M059J (cell line): ENCODE measurements around the gene AOPEP. TPM values are rescaled to one million over a fixed set of nuclear protein-coding genes. Genes with fewer than 3 reads are reported as not detected.

Experiments used
- DNase-seq: peaks from one replicate; pipeline ENCODE4 v3.0.0-alpha.2; 2012; ENCODE audit warnings: low read depth
- total RNA-seq: library from RNA; depleted of rRNA; stranded (reverse); fragments of >200 nt; shearing (Covaris generic); gene quantifications from 2 replicates; pipeline ENCODE4 v1.2.3, GENCODE V29; 2014; rRNA removed

Gene AOPEP
- total RNA-seq, 1 experiment from 2014 or later: 120 TPM

DNA sequence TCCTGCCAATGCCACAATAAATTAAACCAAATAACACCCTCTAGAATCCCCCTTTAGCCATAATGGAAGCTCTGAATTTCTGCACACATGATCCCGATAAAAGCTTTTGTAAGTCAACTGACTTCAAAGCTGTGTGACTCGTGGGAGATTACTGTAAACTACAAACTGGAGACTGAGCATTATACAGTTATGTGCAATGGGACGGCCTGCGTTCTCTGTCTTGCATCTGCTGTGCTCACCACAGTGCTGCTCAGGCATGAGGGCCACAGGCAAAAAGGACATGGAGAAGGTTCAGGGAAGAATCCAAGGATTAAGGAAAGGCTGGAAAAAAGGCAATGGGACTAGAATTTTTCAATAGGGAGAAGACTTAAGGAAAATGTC lies 406.8 kb downstream of the AOPEP start:
- no peak for DNase-seq

GRCh38 chr9:95134457-95134881 lies 408.0 kb downstream of the AOPEP start:
- DNase-seq: no peak

DNA sequence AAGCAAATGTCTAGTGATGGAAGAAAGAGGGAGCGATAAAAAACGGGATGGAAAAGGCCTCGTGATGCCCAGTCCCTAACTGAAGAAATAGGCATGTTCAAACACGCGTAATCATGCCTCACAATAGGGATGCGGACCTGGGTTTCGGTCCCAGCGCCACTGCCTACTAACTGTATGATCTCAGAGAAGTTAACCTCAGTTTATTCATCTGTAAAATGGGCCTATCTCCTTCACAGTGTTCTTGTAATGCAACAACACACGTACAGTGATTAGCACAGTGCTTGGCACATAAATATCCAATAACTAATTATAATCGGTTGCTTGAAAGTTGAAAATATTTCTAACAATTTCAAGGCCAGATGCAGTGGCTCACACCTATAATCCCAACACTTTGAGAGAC lies 409.3 kb downstream of the AOPEP start:
- no peak for DNase-seq

Other genes starting within 250 kb of the AOPEP start
- 0.02 and 1.2 TPM in 2 replicates for gene PCAT7, start 171.6 kb upstream of the AOPEP start, total RNA-seq
- gene FBP2, start 132.9 kb upstream of the AOPEP start, total RNA-seq: not detected in 2 replicates
- gene FBP1, start 87.2 kb upstream of the AOPEP start, total RNA-seq: 0.52 TPM in 1 of 2 replicates, not detected in the other